ENCODE measurements around the gene MADCAM1.
A peak's percentile ranks its signal among the peaks of the same experiment; 100 is the strongest.

GRCh38 chr19:480016-480855 is 16.1 kb upstream of the MADCAM1 start:
- peak; percentile 14 for TF ChIP-seq CTCF (IDR thresholded peaks at IDR 0.05; ENCODE audit: low read length)
- TF ChIP-seq EZH2phosphoT487 (IDR thresholded peaks at IDR 0.05; ENCODE audit: low read length), result no peak
- no peak for TF ChIP-seq EZH2 (optimal IDR thresholded peaks at IDR 0.05; ENCODE audit: low read depth, low read length)
